SK-N-DZ (cell line): ENCODE results near the gene PCDHB9.
"Not testable (repeated sequence)": the region's sequence is repeated elsewhere in the genome, so short reads cannot be mapped to it uniquely, and the experiment has no call there.

ENCODE experiments used
- DNase-seq: peaks from one replicate; pipeline ENCODE4 v3.0.0-alpha.2; 2015; ENCODE audit warnings: low spot score

Gene PCDHB9

DNA sequence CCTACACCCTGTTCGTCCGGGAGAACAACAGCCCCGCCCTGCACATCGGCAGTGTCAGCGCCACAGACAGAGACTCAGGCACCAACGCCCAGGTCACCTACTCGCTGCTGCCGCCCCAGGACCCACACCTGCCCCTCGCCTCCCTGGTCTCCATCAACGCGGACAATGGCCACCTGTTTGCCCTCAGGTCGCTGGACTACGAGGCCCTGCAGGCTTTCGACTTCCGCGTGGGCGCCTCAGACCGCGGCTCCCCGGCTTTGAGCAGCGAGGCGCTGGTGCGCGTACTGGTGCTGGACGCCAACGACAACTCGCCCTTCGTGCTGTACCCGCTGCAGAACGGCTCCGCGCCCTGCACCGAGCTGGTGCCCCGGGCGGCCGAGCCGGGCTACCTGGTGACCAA, 1.7 kb downstream of the PCDHB9 start:
- not testable (repeated sequence) for DNase-seq

DNA sequence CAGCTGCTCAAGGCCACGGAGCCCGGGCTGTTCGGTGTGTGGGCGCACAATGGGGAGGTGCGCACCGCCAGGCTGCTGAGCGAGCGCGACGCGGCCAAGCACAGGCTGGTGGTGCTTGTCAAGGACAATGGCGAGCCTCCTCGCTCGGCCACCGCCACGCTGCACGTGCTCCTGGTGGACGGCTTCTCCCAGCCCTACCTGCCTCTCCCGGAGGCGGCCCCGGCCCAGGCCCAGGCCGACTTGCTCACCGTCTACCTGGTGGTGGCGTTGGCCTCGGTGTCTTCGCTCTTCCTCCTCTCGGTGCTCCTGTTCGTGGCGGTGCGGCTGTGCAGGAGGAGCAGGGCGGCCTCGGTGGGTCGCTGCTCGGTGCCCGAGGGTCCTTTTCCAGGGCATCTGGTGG, 2.2 kb downstream of the PCDHB9 start:
- not testable (repeated sequence) for DNase-seq

DNA sequence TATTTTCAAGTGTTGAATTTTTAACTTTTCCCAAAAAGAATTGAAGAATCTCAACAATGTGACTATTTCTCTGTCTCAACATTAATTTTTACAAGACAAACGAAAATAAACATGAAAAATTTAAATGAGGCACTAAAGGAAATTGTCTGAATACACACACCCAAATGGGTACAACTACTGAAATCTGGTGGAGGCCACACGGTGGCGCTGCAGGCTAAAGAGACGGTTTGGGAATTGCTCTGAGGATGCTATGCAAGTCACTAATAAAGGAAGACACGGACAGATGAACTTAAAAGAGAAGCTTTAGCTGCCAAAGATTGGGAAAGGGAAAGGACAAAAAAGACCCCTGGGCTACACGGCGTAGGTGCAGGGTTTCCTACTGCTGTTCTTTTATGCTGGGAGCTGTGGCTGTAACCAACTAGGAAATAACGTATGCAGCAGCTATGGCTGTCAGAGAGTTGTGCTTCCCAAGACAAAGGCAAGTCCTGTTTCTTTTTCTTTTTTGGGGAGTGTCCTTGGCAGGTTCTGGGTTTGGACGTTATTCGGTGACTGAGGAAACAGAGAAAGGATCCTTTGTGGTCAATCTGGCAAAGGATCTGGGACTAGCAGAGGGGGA, 5.3 kb downstream of the PCDHB9 start, which contains the start of gene PCDHB10:
Gene PCDHB10, plus strand, starts transcription at position 244 of the 616 bp plus-strand sequence. Its CDS starts 200 bp downstream, at position 444.
- DNase-seq = peak; percentile 62

DNA sequence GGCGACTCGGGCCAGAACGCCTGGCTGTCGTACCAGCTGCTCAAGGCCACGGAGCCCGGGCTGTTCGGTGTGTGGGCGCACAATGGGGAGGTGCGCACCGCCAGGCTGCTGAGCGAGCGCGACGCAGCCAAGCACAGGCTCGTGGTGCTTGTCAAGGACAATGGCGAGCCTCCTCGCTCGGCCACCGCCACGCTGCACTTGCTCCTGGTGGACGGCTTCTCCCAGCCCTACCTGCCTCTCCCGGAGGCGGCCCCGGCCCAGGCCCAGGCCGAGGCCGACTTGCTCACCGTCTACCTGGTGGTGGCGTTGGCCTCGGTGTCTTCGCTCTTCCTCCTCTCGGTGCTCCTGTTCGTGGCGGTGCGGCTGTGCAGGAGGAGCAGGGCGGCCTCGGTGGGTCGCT, 7.4 kb downstream of the PCDHB9 start:
- DNase-seq = not testable (repeated sequence)

DNA sequence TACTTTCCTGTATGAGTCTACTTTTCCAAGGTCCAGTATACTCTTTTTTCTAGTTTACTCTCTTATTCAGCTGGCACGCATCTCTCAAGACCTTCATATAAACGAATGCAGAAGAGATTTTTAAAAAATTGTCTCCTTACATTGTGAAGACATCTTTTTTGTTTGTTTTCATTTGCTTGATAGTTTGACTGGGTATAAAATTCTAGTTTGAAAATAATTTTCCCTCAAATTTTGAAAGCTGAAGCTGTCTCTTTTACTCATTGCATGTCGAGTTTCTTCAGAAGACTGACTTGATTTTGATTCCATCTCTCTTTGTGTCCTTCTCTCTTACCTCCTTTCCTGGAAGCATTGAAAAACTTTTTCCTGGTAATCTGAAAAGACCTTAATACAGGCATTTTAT, 9.4 kb downstream of the PCDHB9 start:
- DNase-seq = no peak

DNA sequence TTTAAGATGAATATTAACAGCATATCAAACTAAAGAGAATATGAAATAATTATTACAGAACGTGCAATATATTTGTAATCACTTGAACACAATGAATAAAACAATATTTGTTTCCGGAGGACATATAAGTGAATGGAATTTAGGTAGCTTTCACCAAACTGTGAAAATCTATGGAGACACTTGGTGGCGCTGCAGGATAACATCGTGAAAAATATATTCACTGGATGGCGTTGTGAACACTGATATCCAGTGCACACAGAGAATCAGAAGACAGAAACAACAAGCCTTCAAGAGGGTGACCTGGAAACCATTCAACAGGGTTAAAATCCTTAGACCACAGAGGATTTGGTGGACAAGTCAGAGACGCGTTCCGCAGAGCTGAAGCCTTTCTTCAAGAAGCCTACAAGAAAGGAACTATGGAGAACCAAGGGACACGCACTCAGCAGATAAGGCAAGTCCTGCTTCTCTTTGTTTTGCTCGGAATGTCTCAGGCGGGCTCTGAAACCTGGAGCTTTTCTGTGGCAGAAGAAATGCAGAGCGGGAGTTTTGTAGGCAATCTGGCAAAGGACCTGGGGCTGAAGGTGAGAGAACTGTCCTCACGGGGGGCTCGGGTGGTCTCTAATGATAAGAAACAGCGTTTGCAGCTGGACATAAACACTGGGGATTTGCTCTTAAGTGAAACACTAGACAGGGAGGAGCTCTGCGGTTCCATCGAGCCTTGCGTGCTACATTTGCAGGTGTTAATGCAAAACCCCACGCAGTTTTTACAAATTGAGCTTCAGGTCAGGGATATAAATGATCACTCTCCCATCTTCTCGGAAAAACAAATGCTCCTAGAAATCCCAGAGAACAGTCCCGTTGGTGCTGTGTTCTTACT, 12.6 kb downstream of the PCDHB9 start, which contains the start of gene PCDHB11:
Gene PCDHB11, plus strand, starts transcription at position 269 of the 877 bp plus-strand sequence. Its CDS starts 148 bp downstream, at position 417.
- DNase-seq = peak; percentile 78

DNA sequence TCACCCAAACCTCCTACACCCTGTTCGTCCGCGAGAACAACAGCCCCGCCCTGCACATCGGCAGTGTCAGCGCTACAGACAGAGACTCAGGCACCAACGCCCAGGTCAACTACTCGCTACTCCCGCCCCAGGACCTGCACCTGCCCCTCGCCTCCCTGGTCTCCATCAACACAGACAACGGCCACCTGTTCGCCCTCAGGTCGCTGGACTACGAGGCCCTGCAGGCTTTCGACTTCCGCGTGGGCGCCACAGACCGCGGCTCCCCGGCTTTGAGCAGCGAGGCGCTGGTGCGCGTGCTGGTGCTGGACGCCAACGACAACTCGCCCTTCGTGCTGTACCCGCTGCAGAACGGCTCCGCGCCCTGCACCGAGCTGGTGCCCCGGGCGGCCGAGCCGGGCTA, 14.2 kb downstream of the PCDHB9 start:
- DNase-seq = not testable (repeated sequence)

DNA sequence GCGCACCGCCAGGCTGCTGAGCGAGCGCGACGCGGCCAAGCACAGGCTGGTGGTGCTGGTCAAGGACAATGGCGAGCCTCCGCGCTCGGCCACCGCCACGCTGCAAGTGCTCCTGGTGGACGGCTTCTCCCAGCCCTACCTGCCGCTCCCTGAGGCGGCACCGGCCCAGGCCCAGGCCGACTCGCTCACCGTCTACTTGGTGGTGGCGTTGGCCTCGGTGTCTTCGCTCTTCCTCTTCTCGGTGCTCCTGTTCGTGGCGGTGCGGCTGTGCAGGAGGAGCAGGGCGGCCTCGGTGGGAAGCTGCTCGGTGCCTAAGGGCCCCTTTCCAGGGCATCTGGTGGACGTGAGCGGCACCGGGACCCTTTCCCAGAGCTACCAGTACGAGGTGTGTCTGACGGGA, 14.7 kb downstream of the PCDHB9 start:
- not testable (repeated sequence) for DNase-seq

DNA sequence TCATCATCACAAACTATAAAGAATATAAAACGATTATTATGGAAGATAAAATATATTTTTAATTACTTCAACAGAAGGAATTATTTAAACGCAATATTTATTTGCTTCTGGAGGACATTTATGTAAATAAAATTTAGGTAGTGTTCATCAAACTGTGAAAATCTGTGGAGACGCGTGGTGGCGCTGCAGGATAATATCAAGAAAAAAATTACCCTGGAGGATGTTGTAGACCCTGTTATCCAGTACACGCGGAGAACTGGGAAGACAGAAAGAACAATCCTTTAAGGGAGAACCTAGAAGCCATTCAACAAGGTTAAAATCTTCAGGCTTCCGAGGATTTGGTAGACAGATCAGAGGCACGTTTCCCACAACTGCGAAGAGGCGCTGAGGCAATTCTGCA, 21.5 kb downstream of the PCDHB9 start, which contains the start of gene PCDHB12:
Gene PCDHB12, plus strand, starts transcription at position 242 of the 400 bp plus-strand sequence. CDS start 189 bp downstream, outside the sequence.
- DNase-seq = no peak

DNA sequence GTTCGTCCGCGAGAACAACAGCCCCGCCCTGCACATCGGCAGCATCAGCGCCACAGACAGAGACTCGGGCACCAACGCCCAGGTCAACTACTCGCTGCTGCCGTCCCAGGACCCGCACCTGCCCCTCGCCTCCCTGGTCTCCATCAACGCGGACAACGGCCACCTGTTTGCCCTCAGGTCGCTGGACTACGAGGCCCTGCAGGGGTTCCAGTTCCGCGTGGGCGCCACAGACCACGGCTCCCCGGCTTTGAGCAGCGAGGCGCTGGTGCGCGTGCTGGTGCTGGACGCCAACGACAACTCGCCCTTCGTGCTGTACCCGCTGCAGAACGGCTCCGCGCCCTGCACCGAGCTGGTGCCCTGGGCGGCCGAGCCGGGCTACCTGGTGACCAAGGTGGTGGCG, 23.3 kb downstream of the PCDHB9 start:
- not testable (repeated sequence) for DNase-seq

DNA sequence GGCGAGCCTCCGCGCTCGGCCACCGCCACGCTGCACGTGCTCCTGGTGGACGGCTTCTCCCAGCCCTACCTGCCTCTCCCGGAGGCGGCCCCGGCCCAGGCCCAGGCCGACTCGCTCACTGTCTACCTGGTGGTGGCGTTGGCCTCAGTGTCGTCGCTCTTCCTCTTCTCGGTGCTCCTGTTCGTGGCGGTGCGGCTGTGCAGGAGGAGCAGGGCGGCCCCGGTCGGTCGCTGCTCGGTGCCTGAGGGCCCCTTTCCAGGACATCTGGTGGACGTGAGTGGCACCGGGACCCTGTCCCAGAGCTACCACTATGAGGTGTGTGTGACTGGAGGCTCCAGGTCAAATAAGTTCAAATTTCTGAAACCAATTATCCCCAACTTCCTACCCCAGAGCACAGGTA, 23.9 kb downstream of the PCDHB9 start:
- DNase-seq = not testable (repeated sequence)

DNA sequence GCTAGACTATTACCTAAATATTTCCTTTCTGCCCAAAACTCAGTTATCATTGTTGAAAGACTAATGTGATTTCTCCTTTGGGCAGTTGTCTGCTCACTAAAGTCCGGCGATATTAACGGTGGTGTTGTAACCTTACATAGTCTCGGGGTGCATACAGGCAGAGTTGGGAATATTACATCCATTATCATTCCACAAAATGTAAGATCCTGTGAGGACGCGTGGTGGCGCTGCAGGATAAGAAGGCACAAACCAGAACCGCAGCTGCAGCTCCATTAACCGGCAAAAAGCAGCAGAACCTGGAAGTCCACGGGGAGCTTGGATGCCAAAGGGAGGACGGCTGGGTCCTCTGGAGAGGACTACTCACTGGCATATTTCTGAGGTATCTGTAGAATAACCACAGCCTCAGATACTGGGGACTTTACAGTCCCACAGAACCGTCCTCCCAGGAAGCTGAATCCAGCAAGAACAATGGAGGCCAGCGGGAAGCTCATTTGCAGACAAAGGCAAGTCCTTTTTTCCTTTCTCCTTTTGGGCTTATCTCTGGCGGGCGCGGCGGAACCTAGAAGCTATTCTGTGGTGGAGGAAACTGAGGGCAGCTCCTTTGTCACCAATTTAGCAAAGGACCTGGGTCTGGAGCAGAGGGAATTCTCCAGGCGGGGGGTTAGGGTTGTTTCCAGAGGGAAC, 26.8 kb downstream of the PCDHB9 start, which contains the start of gene PCDHB13:
Gene PCDHB13, plus strand, starts transcription at position 264 of the 684 bp plus-strand sequence. Its CDS starts 205 bp downstream, at position 469.
- DNase-seq = not testable (repeated sequence)

DNA sequence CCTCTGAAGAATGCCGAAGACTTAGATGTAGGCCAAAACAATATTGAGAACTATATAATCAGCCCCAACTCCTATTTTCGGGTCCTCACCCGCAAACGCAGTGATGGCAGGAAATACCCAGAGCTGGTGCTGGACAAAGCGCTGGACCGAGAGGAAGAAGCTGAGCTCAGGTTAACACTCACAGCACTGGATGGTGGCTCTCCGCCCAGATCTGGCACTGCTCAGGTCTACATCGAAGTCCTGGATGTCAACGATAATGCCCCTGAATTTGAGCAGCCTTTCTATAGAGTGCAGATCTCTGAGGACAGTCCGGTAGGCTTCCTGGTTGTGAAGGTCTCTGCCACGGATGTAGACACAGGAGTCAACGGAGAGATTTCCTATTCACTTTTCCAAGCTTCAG, 27.6 kb downstream of the PCDHB9 start:
- not testable (repeated sequence) for DNase-seq

DNA sequence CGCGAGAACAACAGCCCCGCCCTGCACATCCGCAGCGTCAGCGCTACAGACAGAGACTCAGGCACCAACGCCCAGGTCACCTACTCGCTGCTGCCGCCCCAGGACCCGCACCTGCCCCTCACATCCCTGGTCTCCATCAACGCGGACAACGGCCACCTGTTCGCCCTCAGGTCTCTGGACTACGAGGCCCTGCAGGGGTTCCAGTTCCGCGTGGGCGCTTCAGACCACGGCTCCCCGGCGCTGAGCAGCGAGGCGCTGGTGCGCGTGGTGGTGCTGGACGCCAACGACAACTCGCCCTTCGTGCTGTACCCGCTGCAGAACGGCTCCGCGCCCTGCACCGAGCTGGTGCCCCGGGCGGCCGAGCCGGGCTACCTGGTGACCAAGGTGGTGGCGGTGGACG, 28.5 kb downstream of the PCDHB9 start:
- DNase-seq = not testable (repeated sequence)

DNA sequence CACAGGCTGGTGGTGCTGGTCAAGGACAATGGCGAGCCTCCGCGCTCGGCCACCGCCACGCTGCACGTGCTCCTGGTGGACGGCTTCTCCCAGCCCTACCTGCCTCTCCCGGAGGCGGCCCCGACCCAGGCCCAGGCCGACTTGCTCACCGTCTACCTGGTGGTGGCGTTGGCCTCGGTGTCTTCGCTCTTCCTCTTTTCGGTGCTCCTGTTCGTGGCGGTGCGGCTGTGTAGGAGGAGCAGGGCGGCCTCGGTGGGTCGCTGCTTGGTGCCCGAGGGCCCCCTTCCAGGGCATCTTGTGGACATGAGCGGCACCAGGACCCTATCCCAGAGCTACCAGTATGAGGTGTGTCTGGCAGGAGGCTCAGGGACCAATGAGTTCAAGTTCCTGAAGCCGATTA, 29.1 kb downstream of the PCDHB9 start:
- not testable (repeated sequence) for DNase-seq

DNA sequence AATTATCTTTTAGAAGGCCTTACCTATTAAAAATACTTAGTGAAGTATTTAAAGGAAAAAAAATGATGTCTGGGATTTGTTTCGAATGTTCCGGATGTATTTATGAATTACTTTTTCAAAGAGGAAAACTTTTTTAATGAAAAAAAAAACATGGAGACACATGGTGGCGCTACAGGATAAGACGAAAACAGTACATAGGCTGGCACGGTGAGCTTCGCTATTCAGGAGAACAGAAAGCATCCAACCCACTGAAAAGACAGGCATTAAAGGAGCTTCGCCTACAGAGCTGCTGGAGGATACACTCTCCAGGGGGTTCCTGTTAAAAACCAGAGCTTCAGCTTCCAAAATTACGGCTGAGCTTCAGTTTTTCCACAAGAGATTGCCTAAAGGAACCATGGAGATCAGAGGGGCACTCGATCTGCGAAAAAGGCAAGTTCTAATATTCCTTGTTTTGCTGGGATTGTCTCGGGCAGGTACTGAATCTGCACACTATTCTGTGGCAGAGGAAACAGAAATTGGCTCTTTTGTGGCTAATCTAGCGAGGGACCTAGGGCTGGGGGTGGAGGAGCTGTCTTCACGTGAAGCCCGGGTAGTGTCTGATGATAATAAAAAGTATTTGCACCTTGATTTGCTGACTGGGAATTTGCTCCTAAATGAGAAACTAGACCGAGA, 36.3 kb downstream of the PCDHB9 start, which contains the start of gene PCDHB14:
Gene PCDHB14, plus strand, starts transcription at position 232 of the 672 bp plus-strand sequence. Its CDS starts 163 bp downstream, at position 395.
- peak; percentile 81 for DNase-seq

DNA sequence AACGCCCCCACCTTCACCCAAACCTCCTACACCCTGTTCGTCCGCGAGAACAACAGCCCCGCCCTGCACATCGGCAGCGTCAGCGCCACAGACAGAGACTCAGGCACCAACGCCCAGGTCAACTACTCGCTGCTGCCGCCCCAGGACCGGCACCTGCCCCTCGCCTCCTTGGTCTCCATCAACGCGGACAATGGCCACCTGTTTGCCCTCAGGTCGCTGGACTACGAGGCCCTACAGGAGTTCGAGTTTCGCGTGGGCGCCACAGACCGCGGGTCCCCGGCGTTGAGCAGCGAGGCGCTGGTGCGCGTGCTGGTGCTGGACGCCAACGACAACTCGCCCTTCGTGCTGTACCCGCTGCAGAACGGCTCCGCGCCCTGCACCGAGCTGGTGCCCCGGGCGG, 37.9 kb downstream of the PCDHB9 start:
- not testable (repeated sequence) for DNase-seq

DNA sequence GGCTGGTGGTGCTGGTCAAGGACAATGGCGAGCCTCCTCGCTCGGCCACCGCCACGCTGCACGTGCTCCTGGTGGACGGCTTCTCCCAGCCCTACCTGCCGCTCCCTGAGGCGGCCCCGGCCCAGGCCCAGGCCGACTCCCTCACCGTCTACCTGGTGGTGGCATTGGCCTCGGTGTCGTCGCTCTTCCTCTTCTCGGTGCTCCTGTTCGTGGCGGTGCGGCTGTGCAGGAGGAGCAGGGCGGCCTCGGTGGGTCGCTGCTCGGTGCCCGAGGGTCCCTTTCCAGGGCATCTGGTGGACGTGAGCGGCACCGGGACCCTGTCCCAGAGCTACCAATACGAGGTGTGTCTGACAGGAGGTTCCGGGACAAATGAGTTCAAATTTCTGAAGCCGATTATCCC, 38.5 kb downstream of the PCDHB9 start:
- not testable (repeated sequence) for DNase-seq

DNA sequence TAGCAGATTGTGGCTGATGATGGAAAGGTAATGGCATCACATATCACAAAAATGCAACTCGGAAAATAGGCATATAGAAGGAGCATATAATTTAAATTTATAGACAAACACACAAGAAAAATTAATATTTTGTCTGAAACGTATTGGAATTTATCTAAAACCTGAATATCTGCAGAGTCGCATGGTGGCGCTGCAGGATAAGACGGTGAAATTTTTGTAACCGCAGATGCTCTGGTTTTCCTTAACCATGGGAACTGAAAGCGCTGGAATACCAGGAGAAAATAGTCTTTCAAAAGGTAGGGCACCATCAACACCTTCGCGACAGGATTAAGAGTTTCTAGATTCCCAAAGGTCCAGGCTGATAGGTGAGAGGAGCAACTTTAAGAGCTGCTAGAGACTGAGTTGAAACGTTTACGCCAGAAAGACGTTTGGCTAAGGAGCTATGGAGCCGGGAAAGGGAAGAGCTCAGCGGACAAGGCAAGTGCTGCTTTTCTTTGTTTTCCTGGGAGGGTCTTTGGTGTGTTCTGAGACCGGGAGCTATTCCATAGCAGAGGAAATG, 47.2 kb downstream of the PCDHB9 start:
- DNase-seq = peak; percentile 16

DNA sequence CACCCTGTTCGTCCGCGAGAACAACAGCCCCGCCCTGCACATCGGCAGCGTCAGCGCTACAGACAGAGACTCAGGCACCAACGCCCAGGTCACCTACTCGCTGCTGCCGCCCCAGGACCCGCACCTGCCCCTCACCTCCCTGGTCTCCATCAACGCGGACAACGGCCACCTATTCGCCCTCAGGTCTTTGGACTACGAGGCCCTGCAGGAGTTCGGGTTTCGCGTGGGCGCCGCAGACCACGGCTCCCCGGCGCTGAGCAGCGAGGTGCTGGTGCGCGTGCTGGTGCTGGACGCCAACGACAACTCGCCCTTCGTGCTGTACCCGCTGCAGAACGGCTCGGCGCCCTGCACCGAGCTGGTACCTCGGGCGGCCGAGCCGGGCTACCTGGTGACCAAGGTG, 49.0 kb downstream of the PCDHB9 start:
- DNase-seq = not testable (repeated sequence)
